GM21423 (cell line): Measurements from ENCODE around the gene SCUBE1.
"Not testable (repeated sequence)": the region's sequence is repeated elsewhere in the genome, so short reads cannot be mapped to it uniquely, and the experiment has no call there.

Experiments used
- ATAC-seq: cut with Tn5 transposase; IDR thresholded peaks from one replicate; pipeline ENCODE4 v1.9.1; 2021; ENCODE audit warnings: mild to moderate bottlenecking, moderate library complexity; ENCODE audit not compliant: unreplicated experiment

Gene SCUBE1

DNA sequence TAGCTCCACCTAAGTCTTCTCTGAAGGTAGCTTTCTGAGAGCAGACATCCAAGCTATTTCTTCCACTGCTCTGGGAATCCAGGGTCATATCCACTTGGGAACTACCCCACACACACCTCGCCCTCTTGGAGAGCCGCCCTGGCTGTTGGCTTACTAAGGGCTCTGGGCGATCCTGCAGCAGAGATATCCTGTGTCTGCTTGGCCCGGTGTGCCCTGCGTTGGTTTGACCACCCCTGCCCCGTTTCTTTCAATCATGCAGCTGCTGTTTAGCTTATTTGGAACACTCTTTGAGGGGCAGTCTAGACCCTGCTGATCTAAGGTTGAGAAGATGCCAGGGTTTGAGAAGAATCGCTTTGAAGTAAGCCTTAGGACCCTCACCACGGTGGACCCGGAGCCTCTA is 17.4 kb upstream of the SCUBE1 start:
- ATAC-seq = no peak

DNA sequence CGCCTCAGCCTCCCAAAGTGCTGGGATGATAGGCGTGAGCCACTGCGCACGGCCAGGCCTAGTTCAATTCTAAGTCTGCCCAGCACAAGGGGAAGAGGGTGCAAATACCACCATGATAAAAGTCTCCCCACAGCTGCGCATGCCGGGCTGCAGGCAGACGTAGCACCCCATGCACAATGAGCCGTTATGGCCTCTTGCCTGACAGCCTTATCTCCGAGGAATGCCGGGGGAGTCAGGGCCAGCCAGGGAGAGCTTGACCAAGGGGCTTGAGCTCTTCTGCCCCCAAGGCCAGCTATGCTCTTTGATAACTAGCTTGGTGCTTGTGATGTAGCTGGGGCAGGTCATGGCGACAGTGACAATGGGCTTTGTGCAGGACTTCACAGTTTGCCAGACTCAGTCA is 13.7 kb upstream of the SCUBE1 start:
- ATAC-seq = no peak

DNA sequence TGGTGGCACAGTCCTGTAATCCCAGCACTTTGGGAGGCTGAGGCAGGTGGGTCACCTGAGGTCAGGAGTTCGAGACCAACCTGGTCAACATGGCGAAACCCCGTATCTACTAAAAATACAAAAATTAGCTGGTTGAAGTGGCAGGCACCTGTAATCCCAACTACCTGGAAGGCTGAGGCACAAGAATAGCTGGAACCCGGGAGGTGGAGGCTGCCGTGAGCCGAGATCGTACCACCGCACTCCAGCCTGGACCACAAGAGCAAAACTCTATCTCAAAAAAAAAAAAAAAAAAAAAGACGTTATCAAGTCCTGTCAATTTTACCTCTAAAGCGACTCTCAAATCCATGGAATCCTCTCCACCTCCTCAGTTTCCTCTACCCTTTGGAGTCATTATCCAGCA is 12.5 kb upstream of the SCUBE1 start:
- not testable (repeated sequence) for ATAC-seq

DNA sequence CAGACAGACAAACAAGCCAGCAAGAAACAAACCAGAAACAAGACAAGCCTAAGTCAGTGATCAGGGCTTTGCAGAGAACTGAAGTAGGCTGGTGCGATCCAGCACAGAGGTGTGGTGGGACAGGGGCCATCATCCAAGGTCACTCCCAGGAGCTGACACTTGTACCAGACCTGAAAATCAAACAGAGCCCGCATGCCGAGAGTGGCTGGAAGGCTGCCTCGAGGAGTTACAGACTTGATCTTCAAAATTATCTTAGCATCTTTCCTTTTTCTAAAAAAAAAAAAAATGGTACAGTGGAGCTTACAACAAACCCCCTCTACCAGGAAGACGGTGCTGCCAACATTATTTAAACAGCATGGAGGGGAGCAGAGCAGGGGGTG is 8.8 kb upstream of the SCUBE1 start:
- no peak for ATAC-seq

DNA sequence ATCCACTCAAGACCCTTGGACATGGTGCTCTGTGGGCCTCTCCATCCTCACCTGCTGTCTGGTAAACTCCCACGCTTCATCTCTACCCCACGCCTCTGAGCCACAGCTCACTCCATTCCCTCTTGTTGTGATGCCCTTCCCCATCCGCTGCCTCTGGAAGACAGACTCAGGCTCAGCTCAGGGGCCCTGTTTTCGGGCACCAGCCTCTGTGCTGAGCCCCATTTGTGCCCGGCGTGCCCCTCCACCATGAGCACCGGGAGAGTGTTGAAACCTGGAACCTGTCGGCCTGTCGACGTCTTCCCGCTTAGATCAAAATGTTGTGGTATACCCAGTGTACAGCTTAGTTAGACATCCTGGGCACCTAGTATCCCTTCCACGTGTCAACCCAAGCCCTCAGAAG is 6.5 kb upstream of the SCUBE1 start:
- no peak for ATAC-seq

DNA sequence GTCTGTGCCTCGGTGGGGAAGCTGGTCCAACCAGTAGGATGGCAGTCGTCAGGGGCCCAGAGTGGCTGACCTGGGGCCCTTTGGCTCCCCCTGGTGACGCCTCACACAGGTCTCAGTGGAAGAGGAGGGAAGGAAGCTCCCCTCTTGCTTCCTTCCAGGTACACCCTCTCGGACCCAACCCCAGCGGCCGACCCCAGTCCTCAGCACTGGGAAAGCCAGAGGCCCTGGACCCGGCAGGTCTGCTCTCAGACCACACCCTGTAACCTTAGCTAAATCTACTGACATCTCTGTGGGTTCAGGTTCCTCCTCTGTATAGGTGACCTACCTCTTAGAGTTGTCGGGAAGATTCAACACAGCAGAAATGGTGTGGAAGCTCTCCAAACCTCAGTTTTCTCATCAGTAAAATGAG is 3.4 kb upstream of the SCUBE1 start:
- ATAC-seq = no peak

DNA sequence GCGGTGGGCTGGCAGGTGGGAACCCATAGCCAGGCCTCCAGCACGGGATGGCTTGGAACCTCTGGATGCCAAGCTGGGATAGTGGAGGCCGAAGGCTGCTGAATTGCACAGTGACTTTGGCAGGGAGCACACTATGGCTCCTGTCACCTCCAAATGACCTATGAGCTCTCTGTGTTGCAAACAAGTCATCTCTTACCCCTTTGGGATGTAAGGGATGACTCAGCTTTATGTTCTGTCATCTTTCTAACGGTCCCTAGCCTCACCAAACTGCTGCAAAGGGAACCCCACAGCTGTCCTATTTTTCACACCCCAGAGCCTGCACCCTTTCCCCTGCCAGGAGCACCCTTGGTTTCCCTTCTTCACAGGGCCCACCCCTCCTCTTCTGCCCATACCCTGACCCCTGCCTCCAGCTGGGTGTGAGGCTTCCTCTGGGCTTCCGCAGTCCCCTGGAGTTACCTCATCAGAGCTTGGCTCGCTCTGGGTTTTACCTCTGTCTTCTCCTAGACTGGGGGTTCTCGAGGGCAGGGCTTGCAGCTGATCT is 2.7 kb upstream of the SCUBE1 start:
- ATAC-seq = no peak

DNA sequence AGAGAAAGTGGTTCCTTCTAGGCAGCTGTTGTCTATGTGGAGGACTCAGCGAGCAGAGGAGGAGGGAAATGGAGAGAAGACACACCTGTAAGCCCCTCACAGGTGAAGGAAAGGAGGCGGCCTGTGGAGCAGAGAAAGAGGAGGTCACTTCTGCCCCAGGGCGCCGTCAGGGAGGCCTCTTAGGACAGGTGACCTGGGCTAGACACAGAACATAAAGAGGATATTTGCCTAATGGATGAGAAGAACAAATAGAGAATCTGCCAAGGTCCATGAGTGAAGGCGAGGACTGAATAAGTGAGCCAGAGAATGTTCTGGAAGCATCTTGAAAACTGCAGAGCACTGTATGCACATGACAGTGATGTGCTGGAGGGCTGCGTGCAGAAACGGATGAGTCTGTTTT is 2.2 kb upstream of the SCUBE1 start:
- no peak for ATAC-seq

DNA sequence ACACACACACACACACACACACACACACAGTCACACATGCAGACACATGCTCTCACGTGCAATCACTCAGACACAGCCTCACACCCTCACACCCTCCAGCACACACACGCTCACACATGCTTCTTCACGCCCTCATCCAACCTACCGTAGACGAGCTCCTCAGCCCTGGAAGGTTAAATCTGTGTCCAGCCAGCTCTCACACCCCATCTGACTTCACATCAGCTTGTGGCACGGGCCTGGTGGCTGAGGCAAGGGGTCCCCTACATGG is 1.3 kb upstream of the SCUBE1 start:
- ATAC-seq = no peak

DNA sequence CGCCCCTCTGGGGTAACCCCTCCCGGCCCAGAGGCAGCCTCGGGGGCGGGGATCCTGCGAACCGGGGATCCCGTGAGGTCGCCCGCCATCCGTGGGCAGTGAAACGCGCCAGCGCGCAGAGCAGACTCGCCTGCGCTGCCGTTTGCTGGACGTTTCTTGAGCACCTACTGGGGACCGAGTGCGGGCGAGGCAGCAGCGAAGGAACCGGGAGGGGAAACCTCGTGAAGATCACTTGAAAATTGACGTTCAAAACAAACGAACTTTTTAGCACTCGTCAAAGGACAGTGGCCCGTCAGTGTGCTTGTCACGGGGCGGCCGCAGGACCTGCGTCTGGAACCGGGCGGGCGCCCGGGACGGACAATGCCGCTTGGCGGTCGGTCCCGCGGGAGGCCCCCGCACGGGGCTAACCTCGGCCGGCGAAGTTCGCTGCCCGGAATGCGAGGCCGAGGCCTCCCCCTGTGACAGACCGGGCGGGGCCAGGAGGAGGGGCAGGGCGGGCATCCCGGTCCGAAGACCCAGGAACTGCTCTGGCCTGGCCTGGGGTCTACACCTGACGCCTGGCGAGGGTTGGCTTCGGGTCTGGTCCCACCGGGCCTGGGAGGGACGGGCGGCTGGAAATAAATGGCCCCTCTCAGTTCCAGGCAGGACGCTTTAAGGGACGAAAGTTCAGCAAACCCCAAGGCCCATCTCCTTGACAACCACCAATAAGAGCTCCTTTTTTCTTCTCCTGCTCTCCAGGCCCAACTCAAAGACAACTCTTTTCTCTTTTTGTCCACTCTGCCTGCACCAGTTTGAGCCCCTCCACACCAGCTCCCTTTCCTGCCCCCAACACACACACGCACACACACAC is 723 bp upstream of the SCUBE1 start:
- no peak for ATAC-seq

DNA sequence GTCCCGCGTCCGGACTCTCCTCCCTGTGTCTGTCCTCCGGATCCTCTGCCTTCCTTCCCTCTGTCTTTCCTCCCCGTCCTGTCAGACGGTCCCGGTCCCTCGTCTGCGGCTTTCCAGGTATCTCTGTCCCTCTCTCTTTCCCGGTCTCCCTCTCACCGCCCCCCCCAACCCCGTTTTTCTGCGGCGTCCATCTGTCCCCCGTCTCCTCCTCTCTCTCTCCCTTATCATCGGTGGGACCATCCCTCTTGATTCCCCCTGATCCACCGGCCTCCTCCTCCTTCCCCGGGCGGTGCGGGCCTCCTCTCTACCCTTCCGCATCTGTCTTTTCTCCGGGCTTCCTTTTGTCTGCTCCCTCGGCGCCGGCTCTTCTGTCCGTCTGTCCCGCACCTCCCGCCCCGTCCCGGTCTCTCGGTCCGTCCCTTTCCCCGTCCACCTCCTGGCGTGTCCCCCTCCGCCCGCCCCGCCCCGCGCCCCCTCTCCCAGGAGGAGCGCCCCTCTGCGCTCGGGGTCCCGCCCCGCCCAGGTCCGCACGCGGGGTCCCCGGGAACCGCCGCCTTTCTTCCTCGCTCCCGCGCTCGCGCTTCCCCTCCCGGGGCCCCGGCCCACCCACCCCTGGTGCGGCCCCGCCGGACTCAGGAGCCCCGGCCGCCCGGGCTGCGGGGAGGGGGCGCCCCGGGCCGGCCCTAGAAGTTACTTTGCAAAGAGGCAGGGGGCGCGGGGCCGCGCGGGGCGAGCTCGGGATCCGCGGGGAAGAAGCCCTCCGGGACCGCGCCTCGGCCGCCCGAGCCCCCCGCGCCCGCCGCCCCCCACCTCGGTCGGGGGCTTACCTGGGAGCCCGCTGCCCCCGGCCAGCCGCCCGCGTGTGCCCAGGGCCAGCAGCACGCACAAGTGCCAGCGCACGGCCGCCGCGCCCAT is 568 bp downstream of the SCUBE1 start:
- no peak for ATAC-seq

DNA sequence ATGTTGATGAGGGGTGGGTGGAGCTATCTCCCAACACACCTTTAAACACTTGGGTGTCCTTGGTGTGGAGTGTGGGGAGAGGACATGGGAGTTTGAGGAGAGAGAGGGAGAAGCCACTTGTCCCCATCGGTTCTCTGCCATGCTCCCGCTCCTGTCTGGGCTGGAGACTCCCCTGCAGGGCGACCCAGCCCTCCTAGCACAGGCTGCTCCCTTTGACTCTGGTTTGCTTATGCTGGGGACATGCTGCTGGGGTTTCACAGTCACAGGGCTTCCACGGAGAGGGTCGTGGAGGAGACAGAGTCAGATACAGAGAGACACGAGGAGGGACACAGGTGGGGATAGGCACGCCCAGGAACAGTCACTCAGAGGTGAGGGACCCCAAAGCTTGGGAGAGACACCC is 1.6 kb downstream of the SCUBE1 start:
- no peak for ATAC-seq

DNA sequence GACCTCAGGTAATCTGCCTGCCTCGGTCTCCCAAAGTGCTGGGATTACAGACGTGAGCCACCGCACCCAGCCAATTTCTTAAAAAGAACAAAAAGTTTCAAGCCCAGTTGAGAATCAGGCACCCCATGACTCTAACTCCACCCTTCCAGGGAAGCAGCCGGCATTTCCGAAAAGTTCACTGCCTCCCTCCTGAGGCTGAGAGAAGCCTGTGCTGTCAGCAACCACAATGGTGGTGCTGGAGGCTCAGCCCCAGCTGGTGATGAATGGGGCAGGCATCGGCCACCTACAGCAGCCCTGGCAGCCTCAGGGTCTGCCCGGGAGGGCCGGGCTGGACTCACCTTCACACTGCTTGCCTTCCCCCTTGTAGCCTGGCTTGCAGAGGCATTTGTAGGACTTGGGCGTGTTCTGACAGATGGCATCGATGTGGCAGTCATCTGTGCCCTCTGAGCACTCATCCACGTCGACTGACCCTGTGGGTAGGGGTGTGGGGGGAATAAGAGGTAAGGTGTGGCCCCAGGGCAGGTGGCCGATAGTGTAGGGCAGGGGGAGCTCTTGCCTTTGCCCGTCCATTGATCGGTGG is 4.3 kb downstream of the SCUBE1 start:
- ATAC-seq = no peak

DNA sequence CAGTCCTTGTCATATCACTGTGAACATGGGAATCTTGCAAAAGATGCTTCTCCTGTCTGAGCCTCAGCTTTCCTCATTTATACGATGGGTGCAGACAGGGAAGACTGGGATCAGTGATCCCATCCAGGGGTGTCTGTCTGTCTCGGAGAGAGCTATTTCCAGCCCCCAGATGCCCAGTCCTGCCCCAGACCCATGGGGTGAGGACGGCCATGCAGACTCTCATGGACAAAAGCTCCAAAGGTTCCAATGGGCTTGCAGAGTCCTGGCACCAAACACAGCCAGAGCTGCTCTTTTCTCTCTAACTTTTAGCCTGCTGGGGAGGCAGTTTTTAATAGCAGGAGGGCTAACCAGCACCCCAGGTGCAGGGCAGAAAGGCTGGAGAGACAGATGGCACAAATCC is 5.2 kb downstream of the SCUBE1 start:
- ATAC-seq = no peak

DNA sequence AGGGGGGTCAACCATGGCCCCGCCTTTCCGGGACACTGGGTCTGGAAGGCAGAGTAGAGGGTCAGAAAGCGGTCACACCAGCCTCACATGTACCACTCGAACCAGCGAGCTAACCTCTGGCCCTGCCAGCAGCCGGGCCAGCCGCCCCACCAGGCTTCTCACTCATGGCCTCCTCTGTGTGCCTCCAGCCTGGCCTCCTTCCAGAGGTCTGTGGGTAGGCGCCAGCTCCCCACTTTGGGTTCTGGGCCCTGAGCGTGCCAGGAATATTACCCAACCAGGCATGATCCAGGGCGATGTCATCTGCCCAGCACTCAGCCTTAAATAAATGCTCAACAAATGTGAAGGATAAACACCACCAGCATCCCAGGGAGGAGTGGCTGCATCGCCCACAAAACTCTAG is 5.8 kb downstream of the SCUBE1 start:
- ATAC-seq = no peak

DNA sequence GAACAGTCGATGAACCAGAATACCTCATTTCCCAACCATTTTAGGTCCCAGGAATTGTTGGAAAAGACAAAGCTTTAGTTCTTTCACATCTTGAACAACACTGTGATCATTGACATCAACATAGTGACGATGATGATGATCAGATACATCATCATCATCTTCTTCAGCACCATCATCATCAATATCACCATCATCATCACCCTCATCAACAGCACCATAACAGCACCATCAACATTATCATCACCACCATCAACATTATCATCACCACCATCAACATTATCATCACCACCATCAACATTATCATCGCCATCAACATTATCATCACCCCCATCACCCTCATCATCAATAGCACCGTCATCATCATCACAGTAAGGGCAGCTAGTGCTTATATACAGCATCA is 8.8 kb downstream of the SCUBE1 start:
- no peak for ATAC-seq

DNA sequence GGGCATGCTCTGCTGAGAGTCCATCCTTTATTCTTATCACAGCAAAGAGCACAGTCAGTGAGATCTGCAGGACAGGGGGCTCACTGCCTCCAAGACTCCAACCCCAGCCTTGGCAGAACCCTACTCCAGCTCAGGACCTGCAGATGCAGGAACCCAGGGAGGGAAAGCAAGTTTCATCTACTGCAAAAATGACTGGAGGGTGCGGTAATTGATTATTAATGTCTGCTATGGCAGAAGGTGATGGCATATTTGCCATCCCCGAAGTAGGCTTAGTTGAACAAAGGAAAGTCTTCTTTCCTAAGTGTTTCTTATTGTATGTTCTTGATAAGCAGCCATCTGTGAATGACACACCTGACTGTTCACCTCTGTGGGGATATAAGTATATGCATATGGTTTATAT is 9.2 kb downstream of the SCUBE1 start:
- no peak for ATAC-seq

DNA sequence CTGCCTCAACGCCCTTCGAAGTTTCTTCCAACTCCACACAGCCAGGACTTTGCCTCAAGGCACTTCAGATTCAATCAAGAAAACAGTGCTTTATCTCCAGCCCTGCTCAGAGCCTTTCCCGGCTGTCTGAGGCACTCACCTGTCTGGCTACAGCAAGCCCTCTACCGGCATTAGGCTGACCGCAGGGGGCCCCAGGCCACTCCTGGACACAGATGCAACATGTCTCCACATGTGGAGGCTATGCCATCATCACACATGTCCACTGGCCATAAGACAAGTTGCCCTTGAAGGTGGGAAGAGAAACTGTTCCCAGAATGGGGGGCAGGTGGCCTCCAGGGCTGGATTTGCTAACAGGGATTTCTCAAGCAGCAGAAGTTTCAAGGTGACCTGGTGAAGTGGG is 10.0 kb downstream of the SCUBE1 start:
- no peak for ATAC-seq

DNA sequence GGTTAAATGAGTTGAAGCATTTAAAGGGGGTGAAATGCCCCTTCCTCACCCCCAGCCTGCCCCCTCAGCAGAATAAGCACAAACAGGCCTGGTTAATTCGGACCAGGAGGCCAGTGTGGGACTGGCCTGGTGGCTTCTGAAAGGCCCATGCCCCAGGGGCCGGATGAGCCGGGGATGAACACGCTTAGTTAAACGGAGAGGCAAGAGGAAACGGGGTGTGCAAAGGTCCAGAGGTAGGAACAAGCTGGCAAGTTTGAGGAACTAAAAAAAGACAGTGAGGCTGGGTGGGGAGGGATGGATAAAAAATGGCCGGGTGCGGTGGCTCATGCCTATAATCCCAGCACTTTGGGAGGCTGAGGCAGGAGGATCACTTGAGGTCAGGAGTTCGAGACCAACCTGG is 11.5 kb downstream of the SCUBE1 start:
- no peak for ATAC-seq

DNA sequence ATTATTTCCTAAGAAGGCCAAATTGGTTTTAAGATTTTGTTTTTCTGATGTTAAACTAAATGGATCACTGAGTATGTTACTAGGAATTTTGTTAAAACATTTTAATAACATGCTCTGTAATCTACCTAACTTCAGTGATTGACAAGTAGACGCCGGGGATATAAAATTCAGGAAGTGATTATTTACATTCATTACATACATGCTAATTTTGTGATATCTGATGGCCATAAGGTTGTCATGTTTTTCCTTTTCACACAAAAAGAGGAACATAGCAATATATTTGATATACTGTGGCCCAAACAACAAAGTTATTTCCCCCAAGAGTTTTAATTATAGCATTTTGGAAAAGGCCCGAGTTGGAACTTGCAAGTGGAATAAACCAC is 12.1 kb downstream of the SCUBE1 start:
- ATAC-seq = no peak

DNA sequence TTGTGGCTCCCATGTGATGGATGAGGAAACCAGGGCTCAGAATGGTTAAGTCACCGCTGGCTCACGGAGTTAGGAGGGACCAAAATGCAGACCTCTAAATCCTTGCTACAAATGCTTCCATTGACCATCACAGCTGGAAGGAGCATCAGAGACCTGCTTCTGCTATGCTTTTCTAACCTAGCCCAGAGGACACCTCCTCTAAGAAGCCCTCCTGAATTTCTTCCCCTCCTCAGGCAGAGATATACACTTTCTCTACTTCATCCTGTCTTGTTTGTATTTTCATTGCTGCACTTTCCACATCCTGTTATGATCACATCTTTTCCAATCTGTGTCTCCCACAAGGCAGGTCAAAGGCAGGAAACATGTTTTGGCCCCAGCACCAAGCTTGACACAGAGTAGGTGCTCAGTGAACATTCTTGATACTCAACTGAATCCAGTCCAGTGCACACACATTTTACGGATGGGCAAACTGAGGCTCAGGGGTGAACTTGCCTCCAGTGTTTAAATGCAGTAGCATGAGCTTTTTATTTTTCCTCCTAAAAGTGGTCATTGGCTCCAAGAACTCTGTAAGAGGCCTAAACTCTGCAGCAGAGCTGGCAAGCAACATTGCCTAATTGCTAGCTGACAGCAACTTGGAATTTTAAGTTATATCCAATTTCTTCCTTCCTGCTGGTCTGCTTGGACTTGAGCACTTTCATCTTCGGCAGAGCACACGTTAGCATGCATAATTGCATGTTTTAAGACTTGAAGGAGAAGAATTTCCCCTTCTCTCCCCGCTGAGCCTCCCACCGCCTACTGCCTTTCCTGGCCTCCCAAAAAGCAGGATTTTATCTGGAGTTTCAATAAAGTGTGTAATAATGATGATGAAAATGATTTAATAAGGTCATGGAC is 12.7 kb downstream of the SCUBE1 start:
- no peak for ATAC-seq
